RWPE1 (cell line): ENCODE results near the gene AGRN.

Experiments
- CTCF ChIA-PET: fragments of 350-600 bp; sonication (Branson Sonifier 250); formaldehyde crosslinking; extraction: SDS; loops from one replicate; lab custom pipeline; 2021; lab: Yijun Ruan, JAX
- POLR2A ChIA-PET: fragments of 400-600 bp; formaldehyde crosslinking; extraction: SDS; loops from one replicate; lab custom pipeline; 2020; ENCODE audit warnings: antibody characterized with exemption; ENCODE audit not compliant: low non-redundant PET; lab: Yijun Ruan, JAX
- DNase-seq: peaks from one replicate; pipeline ENCODE4 v3.0.0; 2012; ENCODE audit warnings: low spot score
- H3K27ac ChIP-seq: fragments of 450-650 bp; 2 replicates; pipeline ENCODE4 v1.5.1; 2017
- TF ChIP-seq, protein P1 (sequence below): fragments of 450-650 bp; conservative IDR thresholded peaks from 2 replicates; pipeline ENCODE4 v1.5.1; 2017; ENCODE audit warnings: low read depth, mild to moderate bottlenecking

Gene AGRN

DNA sequence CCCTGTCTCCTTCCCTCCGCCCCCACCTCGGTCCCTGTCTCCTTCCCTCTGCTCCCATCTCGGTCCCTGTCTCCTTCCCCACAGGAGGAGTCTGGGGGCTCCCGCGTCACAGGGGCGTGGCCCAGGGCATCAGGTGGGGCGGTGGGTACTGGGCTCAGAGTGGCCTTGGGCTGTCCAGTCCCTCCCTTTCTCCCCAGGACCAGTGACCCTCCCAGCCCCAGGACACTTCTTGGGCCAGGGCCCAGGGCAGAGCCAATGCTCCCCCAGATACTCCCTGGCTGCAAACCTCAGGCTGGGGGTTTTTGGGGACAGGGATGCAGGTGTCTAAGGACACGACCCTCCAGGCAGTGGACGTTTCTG lies 61.0 kb downstream of the AGRN start:
- no peak overlapping the region for H3K27ac ChIP-seq
- no peak for DNase-seq
- POLR2A ChIA-PET, result no interaction called here

DNA sequence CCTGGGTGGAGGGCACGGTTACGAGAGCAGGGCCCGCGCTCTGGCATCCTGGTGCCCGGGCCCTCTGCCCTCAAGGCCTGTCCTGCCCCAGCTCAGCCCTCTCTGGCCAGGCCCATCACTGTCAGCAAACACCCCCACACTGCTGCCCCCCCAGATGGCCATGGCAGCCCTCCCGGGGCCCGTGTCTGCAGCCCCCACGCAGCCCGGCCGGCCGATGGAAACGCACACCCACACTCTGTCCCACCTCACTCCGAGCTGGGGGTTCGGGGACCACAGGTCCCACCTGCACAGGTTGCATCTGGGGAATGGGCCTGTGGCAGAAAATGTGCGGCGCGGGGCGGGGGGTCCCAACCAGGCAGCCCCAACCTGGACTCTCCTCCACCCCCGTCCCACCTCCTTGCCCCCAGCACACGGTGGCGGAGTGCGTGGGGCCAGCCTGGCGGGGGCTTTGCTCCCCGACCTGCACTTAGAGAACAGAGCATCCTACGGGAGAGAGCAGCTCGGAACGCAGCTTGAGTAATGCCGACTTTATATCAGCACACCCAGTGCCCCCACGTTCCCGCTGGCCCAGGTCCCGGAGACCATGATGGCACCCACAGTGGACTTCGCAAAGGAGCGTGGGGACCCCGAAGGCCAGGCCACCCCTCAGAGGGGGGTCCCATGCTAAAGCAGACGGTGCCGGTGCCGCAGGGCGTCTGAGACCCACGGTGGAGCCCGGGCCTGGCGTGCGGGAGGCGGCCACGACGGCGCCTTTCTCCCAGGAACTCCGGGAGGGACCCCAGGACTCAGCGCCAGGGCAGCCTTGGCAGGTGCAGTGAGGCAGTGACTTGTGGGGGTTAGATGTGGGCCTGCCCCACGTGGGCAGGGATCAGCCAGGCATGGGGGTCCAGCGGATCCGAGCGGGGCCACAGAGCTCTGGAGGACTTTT lies 61.7 kb downstream of the AGRN start:
- POLR2A ChIA-PET, result no interaction called here
- CTCF ChIA-PET, result interaction anchor here (0.7 kb wide), 1 partner anchor 39 kb away, joined by 4 read pairs; no protein-coding TSS in a partner anchor
- TF ChIP-seq, protein P1, sequence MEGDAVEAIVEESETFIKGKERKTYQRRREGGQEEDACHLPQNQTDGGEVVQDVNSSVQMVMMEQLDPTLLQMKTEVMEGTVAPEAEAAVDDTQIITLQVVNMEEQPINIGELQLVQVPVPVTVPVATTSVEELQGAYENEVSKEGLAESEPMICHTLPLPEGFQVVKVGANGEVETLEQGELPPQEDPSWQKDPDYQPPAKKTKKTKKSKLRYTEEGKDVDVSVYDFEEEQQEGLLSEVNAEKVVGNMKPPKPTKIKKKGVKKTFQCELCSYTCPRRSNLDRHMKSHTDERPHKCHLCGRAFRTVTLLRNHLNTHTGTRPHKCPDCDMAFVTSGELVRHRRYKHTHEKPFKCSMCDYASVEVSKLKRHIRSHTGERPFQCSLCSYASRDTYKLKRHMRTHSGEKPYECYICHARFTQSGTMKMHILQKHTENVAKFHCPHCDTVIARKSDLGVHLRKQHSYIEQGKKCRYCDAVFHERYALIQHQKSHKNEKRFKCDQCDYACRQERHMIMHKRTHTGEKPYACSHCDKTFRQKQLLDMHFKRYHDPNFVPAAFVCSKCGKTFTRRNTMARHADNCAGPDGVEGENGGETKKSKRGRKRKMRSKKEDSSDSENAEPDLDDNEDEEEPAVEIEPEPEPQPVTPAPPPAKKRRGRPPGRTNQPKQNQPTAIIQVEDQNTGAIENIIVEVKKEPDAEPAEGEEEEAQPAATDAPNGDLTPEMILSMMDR, result no peak
- H3K27ac ChIP-seq, result peak overlapping the region; percentile 10; the same call in 1 of the 2 replicates
- no peak for DNase-seq

More for the DNA sequence above, 61.0 kb downstream of the AGRN start:
- TF ChIP-seq, protein P1, result no peak
- CTCF ChIA-PET, result interaction anchor here (0.7 kb wide), 1 partner anchor 40 kb away, joined by 4 read pairs; no protein-coding TSS in a partner anchor

DNA sequence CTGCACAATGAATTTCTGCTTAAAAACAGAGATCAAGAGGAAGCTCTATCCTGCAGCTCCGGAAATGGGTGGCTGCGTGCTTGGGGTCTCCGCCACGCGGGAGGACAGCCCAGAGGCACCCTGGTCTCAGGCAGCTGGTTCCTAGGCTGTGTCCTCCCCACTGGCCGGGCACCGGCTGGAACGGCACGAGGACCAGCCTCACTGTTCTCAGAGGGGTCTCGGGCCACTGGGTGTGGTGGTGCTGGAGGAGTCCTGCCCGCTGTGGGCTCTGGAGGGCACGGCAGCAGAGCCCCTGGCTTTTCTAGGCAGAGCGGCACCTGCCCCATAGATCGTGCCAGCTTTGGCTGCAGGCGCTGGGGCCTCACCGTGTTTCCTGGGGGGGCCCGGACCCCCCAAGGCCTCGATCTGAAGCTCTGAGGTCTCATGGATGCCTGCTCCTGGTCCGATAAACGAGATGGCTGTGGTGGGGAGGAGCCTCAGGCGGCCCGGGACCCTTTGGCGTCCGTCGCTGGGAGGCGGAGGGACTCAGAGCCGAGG lies 62.4 kb downstream of the AGRN start:
- peak overlapping the region; percentile 10; the same call in 1 of the 2 replicates for H3K27ac ChIP-seq
- ChIA-PET CTCF (interaction anchor here (0.9 kb wide), 1 partner anchor 10 kb away, joined by 3 read pairs; no protein-coding TSS in a partner anchor), POLR2A (no interaction called here)
- TF ChIP-seq, protein P1, result no peak
- DNase-seq, result no peak

DNA sequence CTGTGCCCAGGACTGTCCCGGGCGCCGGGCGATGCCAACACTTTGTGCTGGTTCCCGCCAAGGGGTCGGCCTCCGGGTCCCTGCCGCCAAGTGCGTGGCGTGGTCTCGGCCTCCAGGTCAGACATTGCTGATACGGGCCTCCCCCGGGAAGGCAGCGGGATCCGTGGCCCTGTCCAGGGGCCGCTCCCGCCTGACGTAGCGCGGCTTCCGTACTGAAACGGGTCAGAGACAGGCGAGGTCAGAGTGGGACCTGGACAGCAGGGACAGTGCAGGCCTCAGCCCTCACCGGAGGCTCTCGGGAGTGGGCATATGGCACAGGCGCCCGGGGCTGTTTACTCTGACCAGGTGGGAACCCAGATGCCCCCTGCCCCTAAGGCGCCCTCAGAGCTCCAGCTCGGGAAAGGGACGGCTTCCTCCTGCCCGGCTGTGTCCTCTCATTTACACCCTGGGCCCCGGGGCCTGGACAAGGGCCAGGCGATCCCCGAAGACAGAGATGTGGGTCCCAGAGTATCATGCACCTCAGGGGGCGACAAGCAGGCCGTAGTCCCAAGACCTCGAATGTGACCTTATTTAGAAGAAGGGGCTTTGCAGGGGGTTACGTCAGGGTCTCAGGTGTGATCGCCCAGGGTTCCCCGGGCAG lies 63.0 kb downstream of the AGRN start:
- CTCF ChIA-PET, result interaction anchor here (0.9 kb wide), 1 partner anchor 10 kb away, joined by 3 read pairs; no protein-coding TSS in a partner anchor
- TF ChIP-seq, protein P1, result no peak
- POLR2A ChIA-PET, result no interaction called here
- no peak for DNase-seq
- H3K27ac ChIP-seq, result peak overlapping the region; percentile 10; the same call in 1 of the 2 replicates

DNA sequence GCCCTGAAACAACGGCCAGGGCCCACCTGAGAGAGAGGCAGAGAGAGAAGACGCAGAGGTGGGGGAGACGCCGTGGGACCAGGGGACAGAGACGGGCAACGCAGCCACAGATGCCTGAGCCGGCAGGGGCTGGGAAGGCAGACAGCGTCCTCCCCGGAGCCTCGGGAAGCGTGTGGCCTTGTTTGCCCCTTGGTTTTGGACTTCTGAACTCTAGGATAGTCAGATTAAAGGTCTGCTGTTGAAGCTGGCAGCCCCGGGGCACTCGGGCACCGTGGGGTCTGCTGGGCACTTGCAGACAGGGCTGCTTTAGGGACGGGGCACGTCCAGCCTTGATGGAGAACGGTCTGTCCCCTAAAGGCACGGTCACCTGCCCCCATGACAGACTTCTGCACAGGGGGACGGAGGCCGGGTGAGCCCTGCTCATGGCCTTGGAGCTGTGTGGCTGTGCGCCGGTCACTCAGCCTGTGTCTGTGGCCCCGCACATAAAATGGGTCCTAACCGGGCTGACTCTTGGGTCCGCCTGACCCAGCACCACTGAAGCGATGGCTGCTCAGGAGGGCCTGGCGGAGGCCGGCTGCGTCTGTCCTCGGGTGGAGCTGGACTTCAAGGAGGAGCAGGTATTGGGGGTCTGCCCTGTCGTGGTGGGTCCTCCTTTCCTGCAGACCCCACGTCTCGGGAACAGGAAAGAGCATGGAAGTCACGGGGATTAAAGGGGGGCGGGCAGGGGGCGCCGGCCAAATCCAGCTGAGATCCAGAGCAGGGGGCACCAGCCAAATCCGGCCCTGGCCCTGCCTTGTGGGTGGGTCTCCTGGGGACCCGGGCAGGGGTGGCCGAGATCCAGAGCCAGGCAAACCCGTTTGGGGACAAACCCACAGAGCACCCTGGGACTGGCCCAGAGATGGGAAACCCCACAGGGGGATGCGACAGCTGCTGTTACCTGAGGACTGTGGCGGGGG lies 63.8 kb downstream of the AGRN start:
- no peak for DNase-seq
- H3K27ac ChIP-seq, result 0 out of 2 replicates have a peak overlapping the region, but pooled peaks have one; percentile 19
- TF ChIP-seq, protein P1, result no peak
- CTCF ChIA-PET, result no interaction called here
- POLR2A ChIA-PET, result no interaction called here
